GM12878 (cell line): ENCODE results near the gene GAMT. TPM values are rescaled to one million over a fixed set of nuclear protein-coding genes. Genes with fewer than 3 reads are reported as not detected.

Experiments used
- ATAC-seq: fragments of 200-7000 bp; cut with Tn5 transposase; 3 replicates; pipeline ENCODE4 v1.9.1; 2020; ENCODE audit warnings: mild to moderate bottlenecking, moderate library complexity
- BruUV-seq: library from RNA; stranded (reverse); fragments of 400-500 nt; replicated peaks from 2 replicates; lab custom pipeline; 2021; lab: Mats Ljungman, UMichigan
- CTCF ChIA-PET: fragments of 300-600 bp; sonication (Branson Sonifier 250); formaldehyde crosslinking; extraction: SDS; loops from one replicate; lab custom pipeline; 2021; ENCODE audit warnings: inconsistent platforms; lab: Yijun Ruan, JAX
- POLR2A ChIA-PET: fragments of 350-600 bp; formaldehyde crosslinking; extraction: SDS; loops from one replicate; lab custom pipeline; 2021; ENCODE audit warnings: inconsistent platforms; lab: Charles Lee
- RAD21 ChIA-PET: fragments of 300-600 bp; sonication (Branson Sonifier 250); formaldehyde crosslinking; loops from one replicate; lab custom pipeline; 2023; ENCODE audit warnings: antibody characterized with exemption; ENCODE audit not compliant: unreplicated experiment; lab: Charles Lee
- SMC1A ChIA-PET: fragments of 300-600 bp; sonication (Branson Sonifier 250); formaldehyde crosslinking; loops from one replicate; lab custom pipeline; 2023; ENCODE audit not compliant: unreplicated experiment, uncharacterized antibody; lab: Charles Lee
- DNase-seq: peaks from one replicate; pipeline ENCODE4 v3.0.0-alpha.2; 2011; ENCODE audit warnings: low read depth, low spot score
- FAIRE-seq: peaks from 3 replicates; lab custom pipeline; 2011; peaks lifted over from hg19 to GRCh38; lab: Jason Lieb, UNC
- H2AFZ ChIP-seq: 2 replicates; pipeline ENCODE4 v1.6.0; 2011; ENCODE audit warnings: low read depth, low read length, control low read depth; ENCODE audit not compliant: control insufficient read depth
- H3K27ac ChIP-seq: 2 replicates; pipeline ENCODE4 v1.5.1; 2011; ENCODE audit warnings: control low read depth; ENCODE audit not compliant: control insufficient read depth, insufficient read depth
- H3K27me3 ChIP-seq, 2 experiments: replicated peaks in 1 of 2; 2 replicates each; pipeline versions ENCODE4 v1.6.0 to v1.6.1; 2011; ENCODE audit warnings: low read length in 1 of 2; ENCODE audit not compliant: control insufficient read depth in 2 of 2, insufficient read depth in 2 of 2
- H3K36me3 ChIP-seq, 2 experiments: 2 replicates each; pipeline ENCODE4 v1.5.1; 2011; ENCODE audit warnings: low read length in 1 of 2; ENCODE audit not compliant: control insufficient read depth in 2 of 2, insufficient read depth in 2 of 2
- H3K4me1 ChIP-seq: 2 replicates; pipeline ENCODE4 v1.6.1; 2011; ENCODE audit warnings: mild to moderate bottlenecking, low read length, moderate library complexity, mixed read lengths; ENCODE audit not compliant: control insufficient read depth, insufficient read depth
- H3K4me2 ChIP-seq: 2 replicates; pipeline ENCODE4 v1.6.0; 2011; ENCODE audit warnings: control low read depth; ENCODE audit not compliant: control insufficient read depth, insufficient read depth
- H3K4me3 ChIP-seq: fragments of 200-600 bp; sonication (generic); 2 replicates; pipeline ENCODE4 v1.5.1; 2016
- H3K79me2 ChIP-seq: 2 replicates; pipeline ENCODE4 v1.6.0; 2011; ENCODE audit warnings: low read length; ENCODE audit not compliant: control insufficient read depth, insufficient read depth
- H3K9ac ChIP-seq: 2 replicates; pipeline ENCODE4 v1.8.0; 2011; ENCODE audit warnings: low read length, control low read depth, mixed read lengths; ENCODE audit not compliant: control insufficient read depth, insufficient read depth
- H3K9me3 ChIP-seq: replicated peaks from 3 replicates; pipeline ENCODE4 v1.5.1; 2011; ENCODE audit warnings: mild to moderate bottlenecking, low read length; ENCODE audit not compliant: control insufficient read depth, insufficient read depth
- H4K20me1 ChIP-seq: 2 replicates; pipeline ENCODE4 v1.6.0; 2011; ENCODE audit not compliant: control insufficient read depth, insufficient read depth
- BACH1 ChIP-seq: fragments of 450-650 bp; IDR thresholded peaks from 2 replicates; pipeline ENCODE4 v1.6.1; 2017; ENCODE audit warnings: mild to moderate bottlenecking, borderline replicate concordance
- CBFB ChIP-seq: IDR thresholded peaks from 2 replicates; pipeline ENCODE4 v1.6.1; 2016; ENCODE audit warnings: antibody characterized with exemption, low read depth
- GATAD2B ChIP-seq: fragments of 450-650 bp; conservative IDR thresholded peaks from 2 replicates; pipeline ENCODE4 v1.6.1; 2017; ENCODE audit warnings: low read depth, mild to moderate bottlenecking, moderate library complexity
- HDGF ChIP-seq: fragments of 450-650 bp; IDR thresholded peaks from 2 replicates; pipeline ENCODE4 v1.6.1; 2016; ENCODE audit warnings: antibody characterized with exemption
- MEF2B ChIP-seq: fragments of 450-650 bp; IDR thresholded peaks from 2 replicates; pipeline ENCODE4 v1.6.1; 2018; ENCODE audit warnings: mild to moderate bottlenecking, moderate library complexity; ENCODE audit not compliant: partially characterized antibody, poor library complexity, severe bottlenecking
- MYC ChIP-seq: IDR thresholded peaks from 2 replicates; pipeline ENCODE4 v1.6.1; 2011; ENCODE audit warnings: mild to moderate bottlenecking, low read length, moderate library complexity, inconsistent platforms; ENCODE audit not compliant: insufficient read depth, insufficient replicate concordance, insufficient read length, severe bottlenecking
- NR2F1 ChIP-seq: fragments of 450-650 bp; conservative IDR thresholded peaks from 2 replicates; pipeline ENCODE4 v1.6.1; 2017; ENCODE audit warnings: mild to moderate bottlenecking
- PAX5 ChIP-seq: IDR thresholded peaks from 2 replicates; pipeline ENCODE4 v1.6.1; 2011; ENCODE audit warnings: low read depth, low read length, borderline replicate concordance
- POLR2AphosphoS5 ChIP-seq: IDR thresholded peaks from 2 replicates; pipeline ENCODE4 v1.6.1; 2011; ENCODE audit warnings: mild to moderate bottlenecking, low read length, inconsistent platforms
- SUZ12 ChIP-seq: fragments of 200-600 bp; sonication (generic); IDR thresholded peaks from one replicate; pipeline ENCODE4 v1.6.1; 2018; ENCODE audit warnings: antibody characterized with exemption, mild to moderate bottlenecking; ENCODE audit not compliant: unreplicated experiment
- TCF12 ChIP-seq: IDR thresholded peaks from 2 replicates; pipeline ENCODE4 v1.6.1; 2011; ENCODE audit warnings: low read depth, mild to moderate bottlenecking, low read length
- ZNF217 ChIP-seq: fragments of 450-650 bp; IDR thresholded peaks from 2 replicates; pipeline ENCODE4 v1.6.1; 2017; ENCODE audit warnings: antibody characterized with exemption, mild to moderate bottlenecking
- ZNF24 ChIP-seq: fragments of 450-650 bp; IDR thresholded peaks from 2 replicates; pipeline ENCODE4 v1.6.1; 2017; ENCODE audit warnings: antibody characterized with exemption, mild to moderate bottlenecking
- ZNF384 ChIP-seq: IDR thresholded peaks from 2 replicates; pipeline ENCODE4 v1.6.1; 2012; ENCODE audit warnings: low read depth, mild to moderate bottlenecking, low read length, improper control_type of control experiment, borderline replicate concordance
- WGBS: methylation state at CpG from one replicate; pipeline ENCODE4 v1.1.6; 2016; ENCODE audit warnings: low lambda C conversion rate; ENCODE audit not compliant: insufficient replicate concordance, insufficient coverage; ENCODE audit errors: missing lambda C conversion rate; 5-methylcytosine and 5-hydroxymethylcytosine counted together
- in situ Hi-C: fragments of 300-500 bp; cut with MboI; formaldehyde crosslinking; loops from 9 replicates; pipeline ENCODE4 v1.14.3; 2018; ENCODE audit warnings: mixed read lengths
- intact Hi-C: fragments of 100-400 bp; cut with micrococcal nuclease; formaldehyde crosslinking; loops from one replicate; pipeline ENCODE4 v1.14.2; 2022; ENCODE audit not compliant: unreplicated experiment
- polyA plus RNA-seq, 11 experiments: library from polyadenylated mRNA; depleted of rRNA in 4 of 11; unstranded in 6 of 11; stranded (reverse) in 5 of 11; fragments of >200 nt; fragmentation: Nextera tagmentation in 4 of 11; fragmentation: Illumina TruSeq in 1 of 11; extraction: Ambion mirVana in 4 of 11; extraction: Trizol in 1 of 11; gene quantifications; 1 replicate in 1 of 11; 2 replicates in 10 of 11; pipeline versions ENCODE4 v1.2.1 to v1.2.3, GENCODE V29; 2011 to 2016; ENCODE audit warnings: inconsistent platforms in 2 of 11, missing spikeins in 2 of 11, low read depth in 1 of 11
- total RNA-seq, 4 experiments: library from RNA; depleted of rRNA in 3 of 4; stranded (reverse); fragments of >200 nt in 3 of 4; fragmentation: Illumina TruSeq in 1 of 4; extraction: Trizol in 1 of 4; gene quantifications; 2 replicates each; pipeline versions ENCODE4 v1.2.1 to v1.2.3, GENCODE V29; 2013 to 2021
- TF ChIP-seq, protein P1 (sequence below), 3 experiments: IDR thresholded peaks in 2 of 3; conservative IDR thresholded peaks in 1 of 3; 2 replicates each; pipeline ENCODE4 v1.5.1; 2011; ENCODE audit warnings: low read depth in 3 of 3, low read length in 3 of 3, mild to moderate bottlenecking in 3 of 3, control low read depth in 2 of 3, moderate library complexity in 2 of 3, inconsistent platforms in 1 of 3, mixed read lengths in 1 of 3; ENCODE audit not compliant: control insufficient read depth in 2 of 3, insufficient read depth in 1 of 3; ENCODE audit errors: extremely low read depth in 1 of 3
- TF ChIP-seq, protein P2 (sequence below): IDR thresholded peaks from 2 replicates; pipeline ENCODE4 v1.6.1; 2011; ENCODE audit warnings: mild to moderate bottlenecking, low read depth, low read length, moderate library complexity; ENCODE audit not compliant: insufficient replicate concordance

Gene GAMT
- total and polyA plus RNA-seq, 10 of the 15 experiments (the other 5 are each of a cell fraction or from before 2014, with no cell fraction given) = 1.6 to 131 (median 38.8) TPM

DNA sequence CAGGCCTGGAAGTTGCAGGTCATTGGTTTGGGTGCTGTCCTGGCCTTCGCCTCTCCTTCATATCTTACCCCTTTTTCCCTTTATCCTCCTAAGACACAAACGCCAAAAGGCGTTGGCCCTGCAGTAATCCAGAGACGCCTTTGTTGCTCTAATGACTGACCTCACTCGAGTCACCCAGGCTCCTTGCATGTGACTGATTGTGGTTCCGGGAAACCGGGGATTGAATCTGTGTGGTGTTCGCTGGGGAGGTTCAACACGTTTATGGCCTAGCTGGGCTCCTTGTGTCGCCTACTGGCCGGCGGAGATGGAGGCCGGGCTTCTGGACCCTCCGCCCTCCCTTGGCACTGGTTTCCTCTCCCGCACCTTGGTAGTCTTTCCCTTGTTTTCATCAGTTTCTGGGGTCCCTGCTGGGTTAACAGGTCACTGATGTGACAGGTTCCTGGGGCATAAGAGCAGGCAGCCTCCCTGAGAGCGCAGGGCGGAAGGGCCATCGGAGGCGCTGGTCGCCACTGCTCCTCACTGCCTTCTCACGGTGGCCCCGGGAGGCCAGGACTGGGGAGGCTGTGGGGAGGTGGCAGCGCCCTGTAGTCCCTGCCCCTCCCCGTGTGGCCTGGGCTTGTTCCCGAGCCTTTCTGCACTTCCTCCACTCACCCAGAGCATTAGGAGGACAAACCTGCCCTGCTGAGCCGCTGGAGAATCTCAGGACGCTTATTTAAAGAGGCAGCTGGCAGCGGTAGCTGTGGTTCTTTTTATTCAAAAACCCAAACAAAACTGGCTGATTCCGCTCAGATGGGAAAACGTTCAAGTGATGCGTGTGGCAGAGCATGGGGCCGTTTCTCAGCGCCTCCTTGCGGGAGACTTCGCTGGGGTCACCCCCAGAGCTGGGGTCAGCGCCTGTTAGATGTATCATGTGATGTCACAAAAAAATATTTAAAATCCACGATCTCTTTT lies 35.7 kb downstream of the GAMT start:
- POLR2A ChIA-PET = interaction anchor here (0.6 kb wide), 1 partner anchor 812 kb away, joined by 3 read pairs; no protein-coding TSS in a partner anchor
- Histone ChIP-seq H3K27ac (no peak overlapping the region), H3K79me2 (no peaks in the 10 kb centered on the region; the same call in 1 of the 2 replicates), H3K4me2 (no peak overlapping the region), H3K4me1 (peaks cover 27% of the 10 kb centered on the region), H3K36me3 (no peaks in the 10 kb centered on the region; a peak in 2 of 4 replicates), H2AFZ (no peak overlapping the region), H3K9me3 (no peaks in the 10 kb centered on the region), H3K27me3 (no peaks in the 10 kb centered on the region), H3K9ac (no peak overlapping the region), H3K4me3 (no peak overlapping the region), H4K20me1 (no peaks in the 10 kb centered on the region)
- no peak for DNase-seq
- 90% methylated on average over 37 of the region's 37 CpGs for whole genome bisulfite sequencing
- CTCF ChIA-PET = interaction anchor here (0.6 to 1.9 kb wide), 2 partner anchors 34 to 50 kb away, joined by 3 to 6 read pairs; no protein-coding TSS in a partner anchor
- in situ Hi-C loops = no loop called here
- TF ChIP-seq PAX5 = no peak
- no peak for TF ChIP-seq POLR2AphosphoS5
- TF ChIP-seq TCF12 = no peak
- TF ChIP-seq, protein P1, sequence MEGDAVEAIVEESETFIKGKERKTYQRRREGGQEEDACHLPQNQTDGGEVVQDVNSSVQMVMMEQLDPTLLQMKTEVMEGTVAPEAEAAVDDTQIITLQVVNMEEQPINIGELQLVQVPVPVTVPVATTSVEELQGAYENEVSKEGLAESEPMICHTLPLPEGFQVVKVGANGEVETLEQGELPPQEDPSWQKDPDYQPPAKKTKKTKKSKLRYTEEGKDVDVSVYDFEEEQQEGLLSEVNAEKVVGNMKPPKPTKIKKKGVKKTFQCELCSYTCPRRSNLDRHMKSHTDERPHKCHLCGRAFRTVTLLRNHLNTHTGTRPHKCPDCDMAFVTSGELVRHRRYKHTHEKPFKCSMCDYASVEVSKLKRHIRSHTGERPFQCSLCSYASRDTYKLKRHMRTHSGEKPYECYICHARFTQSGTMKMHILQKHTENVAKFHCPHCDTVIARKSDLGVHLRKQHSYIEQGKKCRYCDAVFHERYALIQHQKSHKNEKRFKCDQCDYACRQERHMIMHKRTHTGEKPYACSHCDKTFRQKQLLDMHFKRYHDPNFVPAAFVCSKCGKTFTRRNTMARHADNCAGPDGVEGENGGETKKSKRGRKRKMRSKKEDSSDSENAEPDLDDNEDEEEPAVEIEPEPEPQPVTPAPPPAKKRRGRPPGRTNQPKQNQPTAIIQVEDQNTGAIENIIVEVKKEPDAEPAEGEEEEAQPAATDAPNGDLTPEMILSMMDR (IDR thresholded peaks at IDR 0.05 in 2 of 3, conservative IDR thresholded peaks at IDR 0.05 in 1 of 3; ENCODE audit: control insufficient read depth in 2 of 3, extremely low read depth in 1 of 3, insufficient read depth in 1 of 3, low read depth in 3 of 3, low read length in 3 of 3) = no peak
- no peak for TF ChIP-seq SUZ12
- TF ChIP-seq GATAD2B = no peak
- no peak for TF ChIP-seq ZNF24
- no peak for TF ChIP-seq ZNF217
- TF ChIP-seq BACH1 = no peak
- TF ChIP-seq HDGF = no peak
- no peak for TF ChIP-seq CBFB
- TF ChIP-seq MYC = no peak
- no peak for TF ChIP-seq NR2F1
- no peak for TF ChIP-seq ZNF384
- TF ChIP-seq, protein P2, sequence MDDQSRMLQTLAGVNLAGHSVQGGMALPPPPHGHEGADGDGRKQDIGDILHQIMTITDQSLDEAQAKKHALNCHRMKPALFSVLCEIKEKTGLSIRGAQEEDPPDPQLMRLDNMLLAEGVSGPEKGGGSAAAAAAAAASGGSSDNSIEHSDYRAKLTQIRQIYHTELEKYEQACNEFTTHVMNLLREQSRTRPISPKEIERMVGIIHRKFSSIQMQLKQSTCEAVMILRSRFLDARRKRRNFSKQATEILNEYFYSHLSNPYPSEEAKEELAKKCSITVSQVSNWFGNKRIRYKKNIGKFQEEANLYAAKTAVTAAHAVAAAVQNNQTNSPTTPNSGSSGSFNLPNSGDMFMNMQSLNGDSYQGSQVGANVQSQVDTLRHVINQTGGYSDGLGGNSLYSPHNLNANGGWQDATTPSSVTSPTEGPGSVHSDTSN = no peak
- no peak for TF ChIP-seq MEF2B
- intact Hi-C loops = no loop called here
- FAIRE-seq = no peak
- no peak for ATAC-seq
- BruUV-seq = no TSS peak
- SMC1A ChIA-PET = no interaction called here
- RAD21 ChIA-PET = no interaction called here
